HL-60 (cell line): ENCODE data around the gene PDE6B.

Experiments
- CTCF ChIP-seq: IDR thresholded peaks from one replicate; pipeline ENCODE4 v1.5.1; 2011; ENCODE audit warnings: low read length, control low read depth, inconsistent platforms; ENCODE audit not compliant: insufficient read depth
- GABPA ChIP-seq: IDR thresholded peaks from 2 replicates; pipeline ENCODE4 v1.6.1; 2012; ENCODE audit warnings: low read depth
- POLR2AphosphoS5 ChIP-seq: IDR thresholded peaks from 2 replicates; pipeline ENCODE4 v1.6.1; 2012; ENCODE audit warnings: low read depth
- REST ChIP-seq: IDR thresholded peaks from 2 replicates; pipeline ENCODE4 v1.6.1; 2012; ENCODE audit warnings: low read depth; ENCODE audit not compliant: insufficient replicate concordance
- SPI1 ChIP-seq: IDR thresholded peaks from 2 replicates; pipeline ENCODE4 v1.6.1; 2012; ENCODE audit warnings: low read depth, mild to moderate bottlenecking, borderline replicate concordance

GRCh38 chr4:684623-685327 lies 59.4 kb downstream of the PDE6B start:
- TF ChIP-seq POLR2AphosphoS5 (no peak), CTCF (no peak), SPI1 (no peak), REST (no peak), GABPA (no peak)
